GM21360 (cell line): ENCODE measurements around the gene RPL13.

Experiments used
- ATAC-seq: cut with Tn5 transposase; IDR thresholded peaks from one replicate; pipeline ENCODE4 v1.9.1; 2021; ENCODE audit warnings: mild to moderate bottlenecking, moderate library complexity; ENCODE audit not compliant: unreplicated experiment

Gene RPL13

DNA sequence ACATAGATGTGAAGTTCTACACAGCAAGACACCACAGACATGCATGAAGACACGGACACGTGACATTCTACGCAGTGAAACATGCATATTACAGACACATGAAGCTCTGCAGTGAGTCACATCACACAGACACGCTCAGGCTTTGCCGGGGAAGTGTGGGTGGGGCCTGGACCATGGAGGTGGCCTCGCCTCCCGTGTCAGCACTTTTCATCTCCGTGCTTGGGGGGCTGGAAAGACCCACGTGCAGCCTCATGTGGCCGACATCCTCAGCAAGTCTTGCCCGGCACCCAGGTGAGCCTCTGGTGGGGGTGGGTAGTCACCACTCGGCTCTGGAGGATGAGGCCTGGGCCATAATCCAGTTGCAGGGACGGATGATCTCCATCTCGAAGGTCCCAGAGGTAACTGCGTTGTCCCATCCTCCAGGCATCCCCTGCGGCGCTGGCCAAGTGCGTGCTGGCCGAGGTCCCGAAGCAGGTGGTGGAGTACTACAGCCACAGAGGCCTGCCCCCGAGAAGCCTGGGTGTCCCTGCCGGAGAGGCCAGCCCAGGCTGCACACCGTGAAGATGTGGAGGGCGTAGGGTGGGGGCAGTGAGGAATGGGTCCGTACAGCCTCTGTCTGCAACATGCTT is 35.7 kb downstream of the RPL13 start:
- no peak for ATAC-seq

DNA sequence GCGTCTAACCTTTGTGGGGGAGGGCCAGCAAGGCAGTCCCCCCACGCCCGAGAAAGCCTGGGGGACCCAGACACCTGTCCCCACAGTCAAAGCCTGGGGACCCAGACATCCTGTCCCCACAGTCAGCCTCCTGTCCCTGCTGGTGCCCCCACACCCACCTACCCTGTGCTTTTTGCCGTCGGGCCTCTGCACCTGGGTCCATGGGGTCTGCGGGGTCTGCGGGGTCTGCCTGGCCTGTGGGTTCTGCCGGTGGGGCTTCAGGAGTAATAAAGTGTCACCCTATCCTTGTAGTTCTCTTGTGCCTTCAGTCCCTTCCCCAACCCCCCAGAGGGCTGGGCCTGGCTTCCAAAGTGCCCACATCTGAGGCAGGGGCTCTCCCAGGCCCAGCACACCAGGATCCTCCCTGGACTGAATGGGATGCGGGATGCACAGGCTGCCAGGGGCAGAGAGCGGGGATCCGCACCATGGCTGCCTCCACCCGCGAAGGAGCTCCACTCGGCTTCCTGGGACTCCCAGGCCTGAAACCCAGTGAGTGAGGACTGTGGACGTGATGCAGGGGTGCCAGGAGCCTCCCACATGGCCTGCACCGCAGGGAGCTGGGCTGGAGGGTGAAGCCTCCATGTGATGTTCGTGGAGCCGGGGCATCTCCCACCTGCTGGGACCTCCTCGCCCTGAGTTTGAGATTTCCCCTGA is 36.6 kb downstream of the RPL13 start:
- no peak for ATAC-seq

- no peak for ATAC-seq
Measured at GRCh38 chr16:89598199-89598598, 37.7 kb downstream of the RPL13 start.

- no peak for ATAC-seq
Measured at GRCh38 chr16:89599451-89599858, 39.0 kb downstream of the RPL13 start.

DNA sequence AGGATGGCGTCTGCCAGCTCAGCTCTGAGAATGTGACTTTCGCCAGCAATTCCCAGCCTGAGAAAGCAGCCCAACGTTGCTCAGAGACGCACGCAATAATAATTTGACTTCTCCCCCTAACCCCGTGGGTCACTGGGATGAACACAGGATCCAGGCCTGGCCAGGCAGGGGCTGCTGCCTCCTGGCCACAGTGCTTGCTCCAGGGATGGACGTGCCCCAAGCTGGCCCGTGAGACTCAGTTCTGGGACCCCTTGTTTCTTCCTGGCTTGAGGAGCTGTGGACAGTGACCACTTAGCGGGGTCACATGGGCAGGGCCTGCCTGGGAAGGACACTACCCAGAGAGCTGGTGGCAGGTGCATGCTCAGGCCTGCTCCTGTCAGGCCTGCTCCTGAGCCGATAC is 39.4 kb downstream of the RPL13 start:
- ATAC-seq, result no peak

DNA sequence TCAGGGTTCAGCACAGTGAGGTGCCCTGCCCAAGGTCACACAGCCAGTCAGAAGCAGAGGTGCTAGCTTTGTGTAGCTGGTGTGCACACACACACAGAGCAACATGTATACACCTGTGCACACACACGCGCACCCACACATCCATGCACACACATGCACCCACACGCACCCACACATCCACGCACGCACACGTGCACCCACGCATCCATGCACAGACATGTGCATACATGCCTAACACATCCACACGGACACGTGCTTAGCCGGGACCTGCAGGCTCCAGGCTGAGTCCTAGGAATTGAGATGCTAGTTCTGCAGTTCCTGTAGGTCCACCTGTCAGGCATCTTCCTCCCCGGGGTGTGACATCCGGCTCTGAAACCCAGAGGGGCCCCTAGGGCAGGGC is 39.9 kb downstream of the RPL13 start:
- no peak for ATAC-seq

- no peak for ATAC-seq
Measured at GRCh38 chr16:89600956-89601355, 40.5 kb downstream of the RPL13 start.

DNA sequence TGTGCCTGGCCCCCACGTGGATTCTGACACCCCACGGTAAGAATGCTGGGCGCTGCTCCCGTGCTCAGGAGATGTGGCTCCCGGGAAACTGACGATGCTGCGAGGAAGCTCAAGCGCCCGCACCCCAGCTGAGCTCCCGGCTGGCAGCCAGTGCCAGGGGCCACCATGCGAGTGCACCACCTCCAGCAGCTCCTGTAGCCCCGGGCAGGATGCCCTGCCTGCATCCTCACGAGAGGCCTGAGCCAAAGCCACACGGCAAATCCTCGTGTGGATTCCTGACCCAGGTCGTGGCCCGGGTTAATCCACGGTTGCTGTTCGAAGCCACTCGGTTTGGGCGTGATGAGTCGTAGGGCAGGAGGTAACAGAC is 41.4 kb downstream of the RPL13 start:
- ATAC-seq, result no peak

GRCh38 chr16:89602273-89602951 is 41.9 kb downstream of the RPL13 start:
- ATAC-seq, result no peak

DNA sequence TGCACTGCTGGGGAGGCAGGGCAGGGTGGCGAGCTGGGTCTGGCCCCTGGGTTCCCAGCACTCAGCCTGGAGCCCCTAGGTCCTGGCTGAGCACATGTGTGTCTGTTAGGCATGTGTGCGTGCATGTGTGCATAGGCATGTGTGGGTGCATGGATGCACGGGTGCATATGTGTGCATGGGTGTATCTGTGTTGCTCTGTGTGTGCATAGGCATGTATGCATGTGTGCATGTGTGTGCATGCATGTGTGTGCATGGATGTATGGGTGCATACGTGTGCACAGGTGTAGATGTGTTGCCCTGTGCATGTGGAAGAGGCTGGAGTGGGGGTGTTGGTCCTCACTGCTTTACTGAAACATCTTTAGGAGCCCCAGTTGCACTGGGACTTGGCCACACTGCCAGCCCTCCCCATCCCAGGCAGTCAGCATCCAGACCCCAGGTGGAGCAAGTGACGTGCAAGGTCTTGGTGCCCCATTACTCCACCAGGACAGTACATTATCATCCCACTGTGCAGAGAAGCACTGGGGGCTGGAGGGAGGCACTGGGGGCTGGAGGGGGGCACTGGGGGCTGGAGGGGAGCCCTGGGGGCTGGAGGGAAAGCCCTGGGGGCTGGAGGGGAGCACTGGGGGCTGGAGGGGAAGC is 42.6 kb downstream of the RPL13 start:
- ATAC-seq, result no peak

GRCh38 chr16:89604764-89605163 is 44.3 kb downstream of the RPL13 start:
- ATAC-seq, result no peak

- ATAC-seq, result no peak
Measured at GRCh38 chr16:89605186-89605970, 44.9 kb downstream of the RPL13 start.

- ATAC-seq, result no peak
Measured at GRCh38 chr16:89606006-89606405, 45.5 kb downstream of the RPL13 start.

DNA sequence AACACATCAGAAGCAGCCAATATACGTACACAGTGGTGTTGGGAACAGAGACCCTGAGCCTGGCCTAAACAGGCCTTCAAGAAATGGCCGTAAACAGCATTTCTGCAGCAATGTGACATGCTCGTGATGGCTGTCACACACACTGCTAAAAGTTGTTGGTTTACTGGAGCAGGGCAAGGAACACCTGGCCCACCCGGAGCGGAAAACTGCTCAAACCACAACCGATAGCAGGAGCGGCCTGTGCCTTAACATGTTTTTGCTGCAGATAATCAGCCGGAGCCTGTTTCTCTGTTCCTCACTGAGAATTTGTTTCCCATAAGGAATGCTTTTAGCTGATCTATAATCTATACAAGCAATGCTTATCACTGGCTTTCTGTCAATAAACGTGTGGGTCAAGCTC is 47.0 kb downstream of the RPL13 start:
- no peak for ATAC-seq

DNA sequence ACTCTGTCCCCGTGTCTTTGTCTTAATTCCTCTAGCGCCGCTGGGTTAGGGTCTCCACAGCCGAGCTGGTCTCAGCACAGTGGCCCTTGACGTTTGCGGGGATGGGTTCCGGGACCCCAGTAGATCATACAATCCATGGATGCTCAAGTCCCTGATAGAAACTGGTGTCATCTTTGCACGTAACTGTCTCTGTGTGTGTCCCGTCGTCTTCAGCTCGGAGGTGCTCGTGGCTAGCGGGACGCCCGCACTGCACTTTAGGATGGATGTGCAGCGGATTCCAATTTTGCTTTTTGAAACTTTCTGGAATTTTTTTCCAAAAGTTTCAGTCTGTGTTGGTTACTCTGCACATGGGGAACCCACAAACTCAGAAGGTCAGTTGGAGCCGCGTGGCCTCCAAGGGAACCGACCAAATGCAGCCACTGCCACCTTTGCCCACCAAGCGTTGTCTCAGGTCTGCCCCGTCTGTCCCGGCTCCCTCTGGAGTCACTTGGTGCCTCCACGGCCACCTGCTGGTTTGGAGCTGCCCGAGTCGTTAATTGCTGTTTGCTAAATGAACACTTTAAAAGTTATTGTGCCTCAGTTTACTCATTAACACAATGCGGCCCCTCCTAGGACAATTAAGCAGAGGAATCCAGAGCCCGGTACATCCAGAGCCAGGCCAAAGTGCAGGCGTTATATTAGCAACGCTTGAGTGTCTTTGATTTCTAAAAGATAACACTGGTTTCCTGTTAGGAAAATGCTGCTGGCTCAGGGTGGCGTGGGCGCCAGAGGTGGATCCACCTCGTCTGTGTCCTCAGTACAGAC is 47.7 kb downstream of the RPL13 start:
- no peak for ATAC-seq

DNA sequence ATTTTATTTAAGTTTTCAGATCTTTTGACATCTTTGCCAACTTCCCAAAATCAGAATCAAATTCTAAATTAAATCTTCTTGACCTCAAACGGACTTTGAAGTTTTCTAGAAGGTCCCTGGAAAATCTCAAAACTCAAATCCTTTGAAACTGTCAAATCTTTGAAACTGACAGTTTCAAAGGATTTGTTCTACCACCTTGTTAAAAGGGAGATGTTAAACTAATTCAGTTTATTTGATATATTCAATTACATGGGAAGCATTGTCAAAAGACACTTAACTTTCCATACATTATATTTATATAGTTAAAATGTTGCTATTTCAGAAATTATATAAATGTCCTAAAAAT is 49.6 kb downstream of the RPL13 start:
- no peak for ATAC-seq

DNA sequence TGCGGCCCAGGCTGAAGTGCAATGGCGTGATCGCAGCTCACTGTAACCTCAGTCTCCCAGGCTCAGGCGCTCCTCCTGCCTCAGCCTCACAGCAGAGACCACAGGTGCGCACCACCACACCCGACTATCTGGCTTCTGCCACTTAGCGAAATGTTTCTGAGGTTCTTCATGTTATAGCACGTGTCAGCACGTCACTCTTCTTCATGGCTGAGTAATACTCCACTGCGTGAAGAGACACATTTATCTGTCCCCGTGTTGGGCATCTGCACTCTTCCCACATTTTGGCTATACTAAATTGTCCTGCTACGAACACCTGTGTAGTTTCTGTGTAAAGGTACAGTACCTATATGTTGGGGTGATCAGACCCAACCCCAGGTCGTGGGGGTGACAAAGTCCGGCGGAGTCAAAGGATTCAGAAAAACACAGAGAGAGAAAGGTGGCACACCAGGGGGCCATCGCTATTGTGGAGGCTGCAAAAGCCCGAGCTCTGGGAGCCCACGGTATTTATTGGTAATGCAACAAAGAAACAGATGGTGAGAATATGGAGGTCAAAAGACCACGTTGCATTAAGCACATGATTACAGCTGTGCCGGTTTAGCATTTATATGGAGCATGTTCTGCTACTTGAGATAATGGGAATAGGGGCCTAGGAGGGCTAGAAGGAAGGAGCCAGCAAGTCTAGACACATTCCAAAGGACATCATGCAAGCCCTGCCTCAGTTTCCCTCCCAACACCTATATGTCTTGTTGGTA is 52.1 kb downstream of the RPL13 start:
- ATAC-seq, result no peak

- no peak for ATAC-seq
Measured at GRCh38 chr16:89613231-89613953, 52.9 kb downstream of the RPL13 start, which contains the start of gene DPEP1. TSS of gene DPEP1 (plus strand) at chr16:89613642. CDS start at chr16:89630411, 16,769 bp downstream.

DNA sequence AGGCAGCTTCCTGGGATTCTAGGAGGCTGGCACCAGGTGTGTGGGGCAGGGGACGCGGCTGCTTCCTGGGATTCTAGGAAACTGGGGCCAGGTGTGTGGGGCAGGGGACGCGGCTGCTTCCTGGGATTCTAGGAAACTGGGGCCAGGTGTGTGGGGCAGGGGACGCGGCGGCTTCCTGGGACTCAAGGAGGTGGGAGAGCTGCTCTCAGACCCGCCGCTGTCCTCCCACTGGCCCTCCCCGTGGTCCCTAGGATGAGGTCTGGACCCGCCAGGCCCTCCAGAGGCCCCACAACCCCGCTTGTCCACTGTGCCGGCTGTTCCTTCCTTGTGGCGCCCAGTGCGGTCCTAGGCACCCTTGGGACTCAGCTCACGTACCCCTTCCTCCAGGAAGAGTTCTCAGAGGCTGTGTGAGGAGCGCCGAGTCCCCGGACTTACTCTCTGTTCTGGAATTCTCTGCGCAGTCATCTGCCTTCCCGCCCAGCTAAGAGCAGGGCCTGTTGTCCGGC is 53.5 kb downstream of the RPL13 start:
- no peak for ATAC-seq
